Measurements from ENCODE around the gene ZNF43. TPM values are rescaled to one million over a fixed set of nuclear protein-coding genes. Genes with fewer than 3 reads are reported as not detected.
A peak's percentile ranks its signal among the peaks of the same experiment; 100 is the strongest.

Gene ZNF43
- total RNA-seq, 1 experiment from 2014 or later: 51.6 TPM

DNA sequence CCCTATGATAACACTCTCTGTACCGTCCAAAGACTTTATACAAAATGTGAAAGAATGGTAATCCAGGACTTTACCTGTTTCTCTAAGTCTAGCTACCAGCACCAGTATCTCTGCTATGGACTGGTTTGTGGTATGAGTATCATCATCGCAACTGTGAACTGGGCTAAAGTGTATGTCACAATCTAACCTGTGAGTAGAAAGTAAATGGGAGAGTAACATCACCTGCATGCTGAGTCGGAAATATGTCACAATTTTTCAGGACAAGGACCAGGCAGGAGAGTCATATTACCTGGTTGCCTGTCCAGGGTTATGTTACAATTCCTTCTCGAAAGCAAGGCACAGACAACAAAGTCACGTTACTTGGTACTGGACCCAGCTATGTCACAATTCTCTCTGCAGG lies 5.1 kb upstream of the ZNF43 start:
- Histone ChIP-seq H2AFZ (ENCODE audit: low read length) (no peak overlapping the region), H2BK120ac (ENCODE audit: low read depth, low read length, poor library complexity, severe bottlenecking) (no peak overlapping the region), H3K79me1 (ENCODE audit: insufficient read depth, low read depth, low read length, poor library complexity, severe bottlenecking) (peaks cover 3% of the 10 kb centered on the region), H4K91ac (ENCODE audit: insufficient read length, low read depth, low read length) (no peak overlapping the region), H3K23ac (ENCODE audit: insufficient read length, low read depth, low read length) (no peak overlapping the region), H2BK15ac (ENCODE audit: low read depth, low read length) (no peak overlapping the region), H3K18ac (ENCODE audit: insufficient read length, low read depth, low read length) (no peak overlapping the region), H3K27me3 (ENCODE audit: insufficient read depth, low read length) (no peaks in the 10 kb centered on the region), H4K20me1 (ENCODE audit: control insufficient read depth, insufficient read depth, insufficient read length) (no peaks in the 10 kb centered on the region), H3K56ac (ENCODE audit: insufficient read length, low read depth, low read length) (no peak overlapping the region), H2BK5ac (ENCODE audit: insufficient read length, low read length) (no peak overlapping the region), H3K4me1 (ENCODE audit: insufficient read depth, low read length) (no peaks in the 10 kb centered on the region), H4K8ac (replicated peaks; ENCODE audit: insufficient read length, low read depth, low read length) (peak overlapping the region; percentile 12), H2BK12ac (ENCODE audit: insufficient read length, low read depth, low read length) (no peak overlapping the region), H3K4ac (ENCODE audit: low read depth, low read length) (no peak overlapping the region), H3K9me3 (ENCODE audit: control insufficient read depth, low read depth, low read length) (no peaks in the 10 kb centered on the region), H3K14ac (ENCODE audit: insufficient read depth, low read length) (no peak overlapping the region), H3K27ac (ENCODE audit: insufficient read length, low read depth, low read length) (no peak overlapping the region), H2BK20ac (ENCODE audit: low read depth, low read length, poor library complexity, severe bottlenecking) (no peak overlapping the region), H3K23me2 (ENCODE audit: insufficient read length, low read depth, low read length, poor library complexity, severe bottlenecking) (no peaks in the 10 kb centered on the region), H3T11ph (ENCODE audit: low read length) (no peak overlapping the region), H3K79me2 (ENCODE audit: insufficient read depth, low read length) (no peaks in the 10 kb centered on the region; the same call in 1 of the 2 replicates), H2AK5ac (ENCODE audit: insufficient read length, low read length) (no peak overlapping the region), H3K9ac (ENCODE audit: extremely low read depth, insufficient read length, low read length) (no peak overlapping the region), H3K4me2 (ENCODE audit: insufficient read depth, insufficient read length, low read length) (no peak overlapping the region), H4K5ac (ENCODE audit: insufficient read length, low read depth, low read length) (no peak overlapping the region)
- Mint-ChIP-seq H3K4me3 (no peak overlapping the region), H3K4me1 (peaks cover 4 to 6% of the 10 kb centered on the region in 2 experiments), H3K27me3 (ENCODE audit: low read depth) (no peaks in the 10 kb centered on the region), H3K9me3 (no peaks in the 10 kb centered on the region), H3K36me3 (ENCODE audit: insufficient read depth in 1 of 3, low read depth in 3 of 3) (peaks cover 60 to 77% (median 76%) of the 10 kb centered on the region in 3 experiments), H3K27ac (no peak overlapping the region)
- DNase-seq: no peak
- no peak for TF ChIP-seq CTCF (conservative IDR thresholded peaks at IDR 0.05)
- no CpG with 5 or more reads among the region's 5 CpGs for WGBS (ENCODE audit: extremely low coverage, insufficient read length, low lambda C conversion rate)

Data from H9 (cell line).